GM19455 (cell line): ENCODE measurements around the gene NEUROD1.
A peak's percentile ranks its signal among the peaks of the same experiment; 100 is the strongest.

ENCODE experiments used
- ATAC-seq: cut with Tn5 transposase; IDR thresholded peaks from one replicate; pipeline ENCODE4 v1.9.1; 2021; ENCODE audit not compliant: unreplicated experiment

The NEUROD1 gene

GRCh38 chr2:181643151-181643550 lies 37.2 kb downstream of the NEUROD1 start:
- ATAC-seq, result no peak

GRCh38 chr2:181642086-181642485 lies 38.2 kb downstream of the NEUROD1 start:
- no peak for ATAC-seq

GRCh38 chr2:181639686-181640085 lies 40.6 kb downstream of the NEUROD1 start:
- ATAC-seq, result no peak

- ATAC-seq, result peak; percentile 55
These were observed 47.5 kb downstream of the NEUROD1 start for GRCh38 chr2:181632733-181633401.

GRCh38 chr2:181628590-181629585 lies 51.4 kb downstream of the NEUROD1 start:
- ATAC-seq, result no peak

- no peak for ATAC-seq
These were observed 52.8 kb downstream of the NEUROD1 start for GRCh38 chr2:181627545-181627944.

- ATAC-seq, result no peak
These were observed 53.6 kb downstream of the NEUROD1 start for GRCh38 chr2:181626671-181627070.
